ENCODE measurements around the gene FUT7. TPM values are rescaled to one million over a fixed set of nuclear protein-coding genes. Genes with fewer than 3 reads are reported as not detected.
A peak's percentile ranks its signal among the peaks of the same experiment; 100 is the strongest.

FUT7 gene
- total and polyA plus RNA-seq, 9 of the 15 experiments (the other 6 are each of a cell fraction or from before 2014, with no cell fraction given), result not detected

- TF ChIP-seq MGA (IDR thresholded peaks at IDR 0.05) (peak; percentile 73), ZNF174 (CRISPR knock-in tag; IDR thresholded peaks at IDR 0.05) (no peak), CBX3 (IDR thresholded peaks at IDR 0.05; ENCODE audit: borderline replicate concordance in 1 of 2, low read length in 2 of 2) (no peak), CHD1 (IDR thresholded peaks at IDR 0.05; ENCODE audit: low read length) (peak; percentile 57), NRF1 (conservative IDR thresholded peaks at IDR 0.05 in 1 of 2, IDR thresholded peaks at IDR 0.05 in 1 of 2) (peak; percentile 85 to 88), ASH1L (IDR thresholded peaks at IDR 0.05; ENCODE audit: borderline replicate concordance, low read depth, partially characterized antibody) (peak; percentile 72), HDAC1 (IDR thresholded peaks at IDR 0.05) (peak in 1 of 2 experiments; percentile 65; a peak in 2 of 4 replicates), ZNF57 (CRISPR knock-in tag; IDR thresholded peaks at IDR 0.05) (no peak), SMARCA5 (IDR thresholded peaks at IDR 0.05) (no peak), PCBP2 (IDR thresholded peaks at IDR 0.05; ENCODE audit: low read depth, low read length, poor library complexity, severe bottlenecking) (no peak), SAFB (IDR thresholded peaks at IDR 0.05; ENCODE audit: borderline replicate concordance, low read depth, low read length) (peak; percentile 97), FOS (IDR thresholded peaks at IDR 0.05; ENCODE audit: extremely low read depth, insufficient read length) (peak; percentile 77), GTF2F1 (IDR thresholded peaks at IDR 0.05; ENCODE audit: low read depth, low read length) (0 out of 2 replicates have a peak, but pooled peaks have one; percentile 19), GATAD2B (IDR thresholded peaks at IDR 0.05; ENCODE audit: borderline replicate concordance) (peak; percentile 92)
These were observed 38.5 kb upstream of the FUT7 start, which contains the start of gene SAPCD2 (continued) for GRCh38 chr9:137070201-137070905.
